Esophagus squamous epithelium (tissue), 4 donors: Measurements from ENCODE around the gene ACER2.

Experiments used
- CTCF ChIP-seq, 6 experiments: fragments of 450-650 bp in 4 of 6; fragments of 200-600 bp in 2 of 6; sonication (generic) in 2 of 6; IDR thresholded peaks; one replicate each; pipeline ENCODE4 v1.5.1; 2016 to 2019; ENCODE audit warnings: antibody characterized with exemption in 6 of 6, mild to moderate bottlenecking in 4 of 6, moderate library complexity in 4 of 6
- POLR2A ChIP-seq, 4 donors: fragments of 450-650 bp; IDR thresholded peaks; one replicate each; pipeline ENCODE4 v1.6.1; 2017; ENCODE audit warnings: antibody characterized with exemption in 4 of 4, mild to moderate bottlenecking in 4 of 4, moderate library complexity in 3 of 4

GRCh38 chr9:19420877-19421276 lies 12.1 kb downstream of the ACER2 start:
- no peak for TF ChIP-seq CTCF (IDR thresholded peaks at IDR 0.05)
- no peak for TF ChIP-seq POLR2A (IDR thresholded peaks at IDR 0.05)
